Body of pancreas (tissue), 4 donors: Measurements from ENCODE around the gene B3GNT2. TPM values are rescaled to one million over a fixed set of nuclear protein-coding genes. Genes with fewer than 3 reads are reported as not detected.

ENCODE experiments used
- ATAC-seq: fragments of 150-250 bp; one replicate; pipeline ENCODE4 v1.9.1; 2016
- DNase-seq, 4 donors: peaks; one replicate each; pipeline ENCODE4 v3.0.0-alpha.2; 2019
- H3K27ac ChIP-seq, 4 donors: fragments of 200-600 bp; sonication (generic); 1 replicate in 3 of 4; 2 replicates in 1 of 4; pipeline versions ENCODE4 v1.5.1 to v1.6.1; 2016 to 2019; ENCODE audit warnings: mild to moderate bottlenecking in 1 of 4, mixed read lengths in 1 of 4, moderate library complexity in 1 of 4
- H3K27me3 ChIP-seq, 2 donors: fragments of 200-600 bp; sonication (generic); one replicate each; pipeline ENCODE4 v1.6.0; 2016; ENCODE audit warnings: mild to moderate bottlenecking in 1 of 2
- H3K36me3 ChIP-seq, 2 donors: fragments of 200-600 bp; sonication (generic); replicated peaks in 1 of 2; 2 replicates each; pipeline ENCODE4 v1.5.1; 2016; ENCODE audit warnings: low read depth in 2 of 2; ENCODE audit not compliant: insufficient read depth in 1 of 2
- H3K4me1 ChIP-seq: fragments of 200-600 bp; sonication (generic); one replicate; pipeline ENCODE4 v1.6.0; 2016
- H3K4me3 ChIP-seq, 2 donors: fragments of 200-600 bp; sonication (generic); 1 replicate in 1 of 2; 2 replicates in 1 of 2; pipeline ENCODE4 v1.5.1; 2016 to 2019
- H3K9me3 ChIP-seq, 3 donors: fragments of 200-600 bp; sonication (generic); 1 replicate in 2 of 3; 2 replicates in 1 of 3; pipeline ENCODE4 v1.5.1; 2016
- POLR2A ChIP-seq, 3 donors: fragments of 450-650 bp; IDR thresholded peaks; one replicate each; pipeline ENCODE4 v1.6.1; 2016; ENCODE audit warnings: antibody characterized with exemption in 3 of 3, mild to moderate bottlenecking in 2 of 3
- WGBS, 2 donors: methylation state at CpG; one replicate each; pipeline ENCODE4 v1.1.5; 2017; 5-methylcytosine and 5-hydroxymethylcytosine counted together
- intact Hi-C: fragments of 100-400 bp; cut with DNase I; formaldehyde crosslinking; loops from one replicate; pipeline ENCODE4 v1.15.1; 2023
- total RNA-seq, 2 donors: library from RNA; depleted of rRNA; stranded (reverse); fragments of >200 nt; gene quantifications; one replicate each; pipeline ENCODE4 v1.1.0, GENCODE V29; 2016
- TF ChIP-seq, protein P1 (sequence below), 7 experiments: fragments of 450-650 bp in 4 of 7; fragments of 200-600 bp in 3 of 7; sonication (generic) in 3 of 7; IDR thresholded peaks; one replicate each; pipeline ENCODE4 v1.5.1; 2016 to 2019; ENCODE audit warnings: antibody characterized with exemption in 7 of 7

B3GNT2 gene
- total RNA-seq, 2 donors from 2014 or later, result 12.2 to 15.8 TPM

DNA sequence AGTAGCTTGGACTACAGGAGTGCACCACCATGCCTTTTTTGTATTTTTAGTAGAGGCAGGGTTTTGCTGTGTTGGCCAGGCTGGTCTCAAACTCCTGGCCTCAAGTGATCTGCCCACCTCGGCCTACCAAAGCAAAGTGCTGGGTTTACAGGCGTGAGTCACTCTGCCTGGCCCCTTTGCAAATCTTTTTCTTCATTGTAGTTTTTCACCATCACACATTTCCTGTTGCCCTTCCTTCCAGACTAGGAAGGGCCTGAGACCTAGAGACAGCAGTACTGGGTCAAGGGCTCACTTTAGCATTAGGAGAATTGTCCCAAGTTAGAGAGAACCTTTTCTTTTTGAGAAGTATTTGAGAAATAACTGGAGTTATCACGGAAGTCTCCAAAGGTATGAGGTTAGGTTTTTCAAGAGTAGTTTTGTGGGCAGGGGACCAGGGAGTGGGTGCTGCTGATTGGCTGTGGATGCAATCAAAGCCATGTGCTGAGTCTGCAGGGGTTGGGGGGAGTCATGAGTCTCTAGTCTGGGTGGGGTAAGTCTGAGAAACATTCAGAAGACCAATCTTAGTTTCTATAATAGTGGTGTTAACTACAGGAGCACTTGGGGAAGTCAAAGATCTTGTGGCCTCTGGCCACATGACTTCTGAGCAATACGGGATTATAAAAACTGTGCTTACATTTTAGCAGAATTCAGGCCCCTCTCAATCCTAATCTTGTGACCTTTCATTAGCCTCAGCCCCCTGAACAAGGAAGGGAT is 23.7 kb downstream of the B3GNT2 start:
- no peaks in the 10 kb centered on the region for H3K27me3 ChIP-seq
- 75 to 89% methylated on average over 4 of the region's 4 CpGs for WGBS, 2 donors
- no peaks in the 10 kb centered on the region for H3K9me3 ChIP-seq
- ATAC-seq (no peak), DNase-seq (peak in 1 of 4 donors; percentile 2)
- H3K27ac ChIP-seq, result peak overlapping the region in 2 of 4 donors; percentile 56 to 60
- peaks cover 72% of the 10 kb centered on the region for H3K4me1 ChIP-seq
- no peak overlapping the region for H3K4me3 ChIP-seq
- H3K36me3 ChIP-seq, result no peaks in the 10 kb centered on the region
- intact Hi-C loops, result no loop called here
- TF ChIP-seq, protein P1, sequence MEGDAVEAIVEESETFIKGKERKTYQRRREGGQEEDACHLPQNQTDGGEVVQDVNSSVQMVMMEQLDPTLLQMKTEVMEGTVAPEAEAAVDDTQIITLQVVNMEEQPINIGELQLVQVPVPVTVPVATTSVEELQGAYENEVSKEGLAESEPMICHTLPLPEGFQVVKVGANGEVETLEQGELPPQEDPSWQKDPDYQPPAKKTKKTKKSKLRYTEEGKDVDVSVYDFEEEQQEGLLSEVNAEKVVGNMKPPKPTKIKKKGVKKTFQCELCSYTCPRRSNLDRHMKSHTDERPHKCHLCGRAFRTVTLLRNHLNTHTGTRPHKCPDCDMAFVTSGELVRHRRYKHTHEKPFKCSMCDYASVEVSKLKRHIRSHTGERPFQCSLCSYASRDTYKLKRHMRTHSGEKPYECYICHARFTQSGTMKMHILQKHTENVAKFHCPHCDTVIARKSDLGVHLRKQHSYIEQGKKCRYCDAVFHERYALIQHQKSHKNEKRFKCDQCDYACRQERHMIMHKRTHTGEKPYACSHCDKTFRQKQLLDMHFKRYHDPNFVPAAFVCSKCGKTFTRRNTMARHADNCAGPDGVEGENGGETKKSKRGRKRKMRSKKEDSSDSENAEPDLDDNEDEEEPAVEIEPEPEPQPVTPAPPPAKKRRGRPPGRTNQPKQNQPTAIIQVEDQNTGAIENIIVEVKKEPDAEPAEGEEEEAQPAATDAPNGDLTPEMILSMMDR (IDR thresholded peaks at IDR 0.05), result no peak
- TF ChIP-seq POLR2A (IDR thresholded peaks at IDR 0.05), result no peak

DNA sequence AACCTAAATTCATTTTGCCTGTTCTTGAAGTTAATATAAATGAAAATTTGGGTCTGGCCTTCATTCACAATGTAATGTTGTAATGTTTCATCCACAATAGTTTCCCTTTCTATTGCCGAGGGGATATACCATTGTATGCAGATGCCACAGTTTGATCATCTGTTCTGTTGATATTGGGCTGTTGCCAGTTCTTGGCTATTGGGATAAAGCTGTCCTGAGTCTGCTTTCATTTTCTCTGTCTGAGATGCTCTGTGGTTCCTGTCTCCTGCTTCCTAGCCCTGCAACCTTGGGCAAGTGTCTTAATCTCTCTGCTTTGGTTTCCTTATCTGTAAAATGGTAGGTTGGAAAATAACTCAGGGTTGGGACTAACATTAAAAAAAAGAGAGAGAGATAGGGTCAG is 25.2 kb downstream of the B3GNT2 start:
- DNase-seq (peak in 1 of 4 donors; percentile 2), ATAC-seq (no peak)
- no peaks in the 10 kb centered on the region for H3K36me3 ChIP-seq
- H3K4me1 ChIP-seq, result peaks cover 56% of the 10 kb centered on the region
- no peak overlapping the region for H3K4me3 ChIP-seq
- WGBS, 2 donors, result 15 to 26% methylated on average over 1 of the region's 1 CpG
- H3K9me3 ChIP-seq, result no peaks in the 10 kb centered on the region
- TF ChIP-seq POLR2A (IDR thresholded peaks at IDR 0.05), result no peak
- no peaks in the 10 kb centered on the region for H3K27me3 ChIP-seq
- no peak overlapping the region for H3K27ac ChIP-seq
- intact Hi-C loops, result no loop called here

DNA sequence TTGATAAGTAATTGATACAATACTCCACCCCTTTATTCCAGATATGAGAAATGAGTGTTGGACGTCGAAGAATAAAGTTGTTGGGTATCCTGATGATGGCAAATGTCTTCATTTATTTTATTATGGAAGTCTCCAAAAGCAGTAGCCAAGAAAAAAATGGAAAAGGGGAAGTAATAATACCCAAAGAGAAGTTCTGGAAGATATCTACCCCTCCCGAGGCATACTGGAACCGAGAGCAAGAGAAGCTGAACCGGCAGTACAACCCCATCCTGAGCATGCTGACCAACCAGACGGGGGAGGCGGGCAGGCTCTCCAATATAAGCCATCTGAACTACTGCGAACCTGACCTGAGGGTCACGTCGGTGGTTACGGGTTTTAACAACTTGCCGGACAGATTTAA is 26.3 kb downstream of the B3GNT2 start:
- DNase-seq (peak in 1 of 4 donors; percentile 9), ATAC-seq (no peak)
- no peaks in the 10 kb centered on the region for H3K36me3 ChIP-seq
- H3K27me3 ChIP-seq, result no peaks in the 10 kb centered on the region
- intact Hi-C loops, result no loop called here
- TF ChIP-seq, protein P1 (IDR thresholded peaks at IDR 0.05), result no peak
- no peak for TF ChIP-seq POLR2A (IDR thresholded peaks at IDR 0.05)
- H3K4me3 ChIP-seq, result no peak overlapping the region
- peaks cover 46% of the 10 kb centered on the region for H3K4me1 ChIP-seq
- 86 to 96% methylated on average over 12 of the region's 12 CpGs for WGBS, 2 donors
- no peaks in the 10 kb centered on the region for H3K9me3 ChIP-seq
- no peak overlapping the region for H3K27ac ChIP-seq

DNA sequence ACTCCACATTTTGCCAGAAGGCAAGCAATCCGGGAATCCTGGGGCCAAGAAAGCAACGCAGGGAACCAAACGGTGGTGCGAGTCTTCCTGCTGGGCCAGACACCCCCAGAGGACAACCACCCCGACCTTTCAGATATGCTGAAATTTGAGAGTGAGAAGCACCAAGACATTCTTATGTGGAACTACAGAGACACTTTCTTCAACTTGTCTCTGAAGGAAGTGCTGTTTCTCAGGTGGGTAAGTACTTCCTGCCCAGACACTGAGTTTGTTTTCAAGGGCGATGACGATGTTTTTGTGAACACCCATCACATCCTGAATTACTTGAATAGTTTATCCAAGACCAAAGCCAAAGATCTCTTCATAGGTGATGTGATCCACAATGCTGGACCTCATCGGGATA is 26.8 kb downstream of the B3GNT2 start:
- peaks cover 41% of the 10 kb centered on the region for H3K4me1 ChIP-seq
- H3K4me3 ChIP-seq, result no peak overlapping the region
- no peaks in the 10 kb centered on the region for H3K9me3 ChIP-seq
- ATAC-seq, result no peak
- intact Hi-C loops, result no loop called here
- 80 to 88% methylated on average over 8 of the region's 8 CpGs for WGBS, 2 donors
- DNase-seq, result peak in 1 of 4 donors; percentile 0
- H3K27me3 ChIP-seq, result no peaks in the 10 kb centered on the region
- no peak for TF ChIP-seq POLR2A (IDR thresholded peaks at IDR 0.05)
- TF ChIP-seq, protein P1 (IDR thresholded peaks at IDR 0.05), result no peak
- H3K27ac ChIP-seq, result no peak overlapping the region
- H3K36me3 ChIP-seq, result no peaks in the 10 kb centered on the region

DNA sequence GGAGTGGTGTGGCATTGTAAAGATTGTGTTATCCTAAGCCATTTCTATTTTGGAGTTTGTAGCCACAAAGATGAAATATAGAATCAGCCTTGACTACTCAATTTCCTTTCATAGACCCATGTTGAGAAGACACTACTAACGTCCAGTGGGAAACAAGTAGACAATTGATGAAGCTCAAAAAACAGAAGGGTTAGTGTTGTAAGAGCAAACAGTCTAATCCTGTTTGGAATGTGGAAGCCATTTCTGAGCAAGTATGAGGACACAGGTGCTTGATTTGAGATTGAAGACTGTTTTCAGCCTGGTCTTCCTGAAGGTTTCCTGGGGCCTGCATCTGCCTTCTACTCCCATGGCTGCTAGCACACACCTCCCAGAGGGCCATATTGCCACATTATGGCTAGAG is 29.1 kb downstream of the B3GNT2 start:
- no peak for ATAC-seq
- TF ChIP-seq, protein P1 (IDR thresholded peaks at IDR 0.05), result no peak
- no peak for TF ChIP-seq POLR2A (IDR thresholded peaks at IDR 0.05)
- no peak overlapping the region for H3K27ac ChIP-seq
- no peaks in the 10 kb centered on the region for H3K27me3 ChIP-seq
- intact Hi-C loops, result no loop called here
- no peak for DNase-seq
- peaks cover 22% of the 10 kb centered on the region for H3K4me1 ChIP-seq
- no peak overlapping the region for H3K4me3 ChIP-seq
- H3K36me3 ChIP-seq, result no peaks in the 10 kb centered on the region
- 24 to 33% methylated on average over 1 of the region's 1 CpG for WGBS, 2 donors
- H3K9me3 ChIP-seq, result no peaks in the 10 kb centered on the region
